NCI-H69 (cell line): ENCODE measurements around the gene TMEM106C.
A peak's percentile ranks its signal among the peaks of the same experiment; 100 is the strongest.

Experiments
- DNase-seq: peaks from one replicate; lab custom pipeline; 2025; lab: John Stamatoyannopoulos, UW

Gene TMEM106C

GRCh38 chr12:48016373-48017020 lies 53.1 kb downstream of the TMEM106C start:
- DNase-seq, result no peak

- DNase-seq, result peak; percentile 64
These were observed 54.1 kb downstream of the TMEM106C start for GRCh38 chr12:48017496-48017895.

GRCh38 chr12:48017921-48018617 lies 54.7 kb downstream of the TMEM106C start:
- no peak for DNase-seq
